Gastrocnemius medialis (tissue), 4 donors: ENCODE measurements around the gene AK5.

ENCODE experiments used
- POLR2A ChIP-seq, 2 donors: fragments of 450-650 bp; IDR thresholded peaks; one replicate each; pipeline ENCODE4 v1.6.1; 2017; ENCODE audit warnings: antibody characterized with exemption in 2 of 2, mild to moderate bottlenecking in 2 of 2, moderate library complexity in 2 of 2
- TF ChIP-seq, protein P1 (sequence below), 5 experiments: fragments of 450-650 bp in 3 of 5; fragments of 200-600 bp in 2 of 5; sonication (generic) in 2 of 5; IDR thresholded peaks in 4 of 5; conservative IDR thresholded peaks in 1 of 5; 1 replicate in 4 of 5; 2 replicates in 1 of 5; pipeline ENCODE4 v1.5.1; 2016 to 2019; ENCODE audit warnings: antibody characterized with exemption in 5 of 5, mild to moderate bottlenecking in 3 of 5, moderate library complexity in 3 of 5

DNA sequence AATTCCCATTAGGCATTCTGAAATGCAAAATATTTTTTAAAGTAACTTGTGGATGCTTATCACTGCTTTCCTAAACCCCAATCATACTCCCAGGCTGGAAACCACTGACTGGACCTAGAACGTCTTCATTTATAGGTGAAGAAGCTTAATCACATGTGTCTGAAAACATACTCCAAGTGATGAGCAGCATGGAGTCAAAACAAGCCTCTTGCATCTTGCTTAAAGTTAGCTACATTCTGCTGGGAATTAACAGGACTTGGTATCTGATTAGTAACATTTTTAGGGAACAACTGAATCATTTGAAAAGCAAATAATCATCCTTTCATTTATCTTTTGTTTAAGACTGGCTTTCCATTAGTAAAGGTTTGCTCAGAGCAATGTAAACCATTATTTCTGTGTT is 105.7 kb downstream of the AK5 start:
- TF ChIP-seq, protein P1, sequence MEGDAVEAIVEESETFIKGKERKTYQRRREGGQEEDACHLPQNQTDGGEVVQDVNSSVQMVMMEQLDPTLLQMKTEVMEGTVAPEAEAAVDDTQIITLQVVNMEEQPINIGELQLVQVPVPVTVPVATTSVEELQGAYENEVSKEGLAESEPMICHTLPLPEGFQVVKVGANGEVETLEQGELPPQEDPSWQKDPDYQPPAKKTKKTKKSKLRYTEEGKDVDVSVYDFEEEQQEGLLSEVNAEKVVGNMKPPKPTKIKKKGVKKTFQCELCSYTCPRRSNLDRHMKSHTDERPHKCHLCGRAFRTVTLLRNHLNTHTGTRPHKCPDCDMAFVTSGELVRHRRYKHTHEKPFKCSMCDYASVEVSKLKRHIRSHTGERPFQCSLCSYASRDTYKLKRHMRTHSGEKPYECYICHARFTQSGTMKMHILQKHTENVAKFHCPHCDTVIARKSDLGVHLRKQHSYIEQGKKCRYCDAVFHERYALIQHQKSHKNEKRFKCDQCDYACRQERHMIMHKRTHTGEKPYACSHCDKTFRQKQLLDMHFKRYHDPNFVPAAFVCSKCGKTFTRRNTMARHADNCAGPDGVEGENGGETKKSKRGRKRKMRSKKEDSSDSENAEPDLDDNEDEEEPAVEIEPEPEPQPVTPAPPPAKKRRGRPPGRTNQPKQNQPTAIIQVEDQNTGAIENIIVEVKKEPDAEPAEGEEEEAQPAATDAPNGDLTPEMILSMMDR (IDR thresholded peaks at IDR 0.05 in 4 of 5, conservative IDR thresholded peaks at IDR 0.05 in 1 of 5), result no peak
- TF ChIP-seq POLR2A (IDR thresholded peaks at IDR 0.05), result no peak
